SK-N-SH (cell line): ENCODE measurements around the gene MRPL2. TPM values are rescaled to one million over a fixed set of nuclear protein-coding genes. Genes with fewer than 3 reads are reported as not detected.

Source experiments
- CTCF ChIA-PET: fragments of 300-600, 350-600 bp; formaldehyde crosslinking; extraction: SDS; loops from one replicate; lab custom pipeline; 2021; lab: Yijun Ruan, JAX
- POLR2A ChIA-PET: fragments of 350-600 bp; sonication (Branson Sonifier 250); formaldehyde crosslinking; extraction: SDS; loops from one replicate; lab custom pipeline; 2020; ENCODE audit warnings: antibody characterized with exemption, inconsistent platforms; lab: Yijun Ruan, JAX
- DNase-seq: peaks from one replicate; pipeline ENCODE4 v3.0.0; 2012
- H2AFZ ChIP-seq: fragments of 200-600 bp; sonication (generic); 2 replicates; pipeline ENCODE4 v1.8.1; 2016; ENCODE audit warnings: antibody characterized with exemption, mild to moderate bottlenecking, low read depth
- H3F3A ChIP-seq: fragments of 200-600 bp; sonication (generic); replicated peaks from 2 replicates; pipeline ENCODE3; 2016; ENCODE audit warnings: antibody characterized with exemption, mild to moderate bottlenecking; ENCODE audit not compliant: insufficient read depth
- H3K27ac ChIP-seq, 2 experiments: fragments of 200-500 bp in 1 of 2; fragments of 200-600 bp in 1 of 2; sonication (Bioruptor generic) in 1 of 2; sonication (generic), shearing (Covaris generic) in 1 of 2; 2 replicates each; pipeline versions ENCODE4 v1.5.1 to v1.6.1; 2014 to 2016; ENCODE audit warnings: low read depth in 2 of 2, inconsistent platforms in 1 of 2, low read length in 1 of 2, mild to moderate bottlenecking in 1 of 2, mixed read lengths in 1 of 2
- H3K27me3 ChIP-seq: fragments of 200-600 bp; sonication (generic), shearing (Covaris generic); 2 replicates; pipeline ENCODE4 v1.6.1; 2016; ENCODE audit warnings: mixed run types; ENCODE audit not compliant: insufficient read depth
- H3K36me3 ChIP-seq, 2 experiments: fragments of 200-500 bp in 1 of 2; fragments of 200-600 bp in 1 of 2; sonication (Bioruptor generic) in 1 of 2; sonication (generic) in 1 of 2; replicated peaks in 1 of 2; 2 replicates each; pipeline versions ENCODE3 to v1.5.1; 2014 to 2016; ENCODE audit warnings: low read length in 1 of 2, mild to moderate bottlenecking in 1 of 2; ENCODE audit not compliant: insufficient read depth in 2 of 2, control insufficient read depth in 1 of 2
- H3K4me1 ChIP-seq, 2 experiments: fragments of 200-500 bp in 1 of 2; fragments of 200-600 bp in 1 of 2; sonication (Bioruptor generic) in 1 of 2; sonication (generic), shearing (Covaris generic) in 1 of 2; 2 replicates each; pipeline versions ENCODE4 v1.5.1 to v1.6.1; 2014 to 2016; ENCODE audit warnings: low read depth in 1 of 2, low read length in 1 of 2, mixed run types in 1 of 2; ENCODE audit not compliant: insufficient read depth in 2 of 2, control insufficient read depth in 1 of 2
- H3K4me2 ChIP-seq: fragments of 200-600 bp; sonication (generic), shearing (Covaris generic); 2 replicates; pipeline ENCODE4 v1.6.1; 2017; ENCODE audit warnings: mixed run types
- H3K4me3 ChIP-seq, 2 experiments: fragments of 200-500 bp in 1 of 2; fragments of 200-600 bp in 1 of 2; sonication (Bioruptor generic) in 1 of 2; sonication (generic), shearing (Covaris generic) in 1 of 2; 2 replicates each; pipeline versions ENCODE4 v1.5.1 to v1.8.1; 2014 to 2016; ENCODE audit warnings: low read depth in 2 of 2, inconsistent platforms in 1 of 2, low read length in 1 of 2, mild to moderate bottlenecking in 1 of 2, mixed read lengths in 1 of 2, moderate library complexity in 1 of 2
- H3K79me2 ChIP-seq: fragments of 200-600 bp; sonication (generic); 2 replicates; pipeline ENCODE4 v1.8.1; 2017; ENCODE audit warnings: mild to moderate bottlenecking; ENCODE audit not compliant: insufficient read depth
- H3K9ac ChIP-seq: fragments of 200-600 bp; sonication (generic); 2 replicates; pipeline ENCODE4 v1.6.1; 2017; ENCODE audit warnings: mixed run types
- H3K9me2 ChIP-seq: fragments of 200-600 bp; sonication (generic); 2 replicates; pipeline ENCODE4 v1.6.1; 2017; ENCODE audit warnings: mixed run types
- H3K9me3 ChIP-seq: fragments of 200-600 bp; sonication (generic); 2 replicates; pipeline ENCODE4 v1.6.1; 2017; ENCODE audit warnings: mixed run types, mild to moderate bottlenecking, moderate library complexity
- H4K20me1 ChIP-seq: fragments of 200-600 bp; sonication (generic); 2 replicates; pipeline ENCODE4 v1.6.1; 2017; ENCODE audit warnings: mild to moderate bottlenecking, mixed run types; ENCODE audit not compliant: insufficient read depth
- EP300 ChIP-seq, 2 experiments: IDR thresholded peaks; 2 replicates each; pipeline versions ENCODE4 v1.4.0 to v1.6.1; 2012; ENCODE audit warnings: borderline replicate concordance in 1 of 2, low read depth in 1 of 2, low read length in 1 of 2
- EZH2phosphoT487 ChIP-seq: fragments of 200-600 bp; sonication (generic); IDR thresholded peaks from 2 replicates; pipeline ENCODE4 v1.6.1; 2017; ENCODE audit warnings: low read depth, mixed run types, mild to moderate bottlenecking, antibody characterized with exemption, moderate library complexity, borderline replicate concordance
- FOSL2 ChIP-seq: IDR thresholded peaks from 2 replicates; pipeline ENCODE4 v1.4.0; 2012; ENCODE audit warnings: low read depth, mild to moderate bottlenecking, moderate library complexity, borderline replicate concordance
- FOXM1 ChIP-seq: IDR thresholded peaks from 2 replicates; pipeline ENCODE4 v1.4.0; 2012; ENCODE audit warnings: low read depth, mild to moderate bottlenecking
- MEF2A ChIP-seq: IDR thresholded peaks from 2 replicates; pipeline ENCODE4 v1.4.0; 2012; ENCODE audit warnings: low read depth, borderline replicate concordance
- MXI1 ChIP-seq: IDR thresholded peaks from 2 replicates; pipeline ENCODE4 v1.6.1; 2012; ENCODE audit warnings: mild to moderate bottlenecking, low read depth, low read length, improper control_type of control experiment
- NFIC ChIP-seq: IDR thresholded peaks from 2 replicates; pipeline ENCODE4 v1.4.0; 2012; ENCODE audit warnings: borderline replicate concordance
- PBX3 ChIP-seq: IDR thresholded peaks from 2 replicates; pipeline ENCODE4; 2012
- RCOR1 ChIP-seq: fragments of 150-350 bp; IDR thresholded peaks from 2 replicates; pipeline ENCODE4 v1.6.1; 2017; ENCODE audit warnings: antibody characterized with exemption, low read length
- RXRA ChIP-seq: IDR thresholded peaks from 2 replicates; pipeline ENCODE4 v1.4.0; 2012; ENCODE audit warnings: low read depth, mild to moderate bottlenecking, borderline replicate concordance
- TCF12 ChIP-seq: IDR thresholded peaks from 2 replicates; pipeline ENCODE4 v1.4.0; 2012
- TEAD4 ChIP-seq: IDR thresholded peaks from 2 replicates; pipeline ENCODE4 v1.4.0; 2012; ENCODE audit warnings: mild to moderate bottlenecking, borderline replicate concordance; ENCODE audit not compliant: insufficient read depth
- WGBS: methylation state at CpG from one replicate; pipeline ENCODE4 v1.1.6; 2017; ENCODE audit warnings: low lambda C conversion rate; 5-methylcytosine and 5-hydroxymethylcytosine counted together
- polyA plus RNA-seq, 3 experiments: library from polyadenylated mRNA; depleted of rRNA; stranded (reverse); fragments of >200 nt; gene quantifications; 2 replicates each; pipeline ENCODE4 v1.2.3, GENCODE V29; 2012

MRPL2 gene
- polyA plus RNA-seq, 1 of the 3 experiments (the other 2 are of a cell fraction) = 64.7 TPM

GRCh38 chr6:43091436-43091991, 32.3 kb upstream of the MRPL2 start:
- peaks cover 26 to 59% of the 10 kb centered on the region in 2 experiments for H3K4me1 ChIP-seq
- ChIA-PET CTCF (interaction anchor here (2.4 kb wide), 1 partner anchor 52 kb away, joined by 8 read pairs; no protein-coding TSS in a partner anchor), POLR2A (no interaction called here)
- no peak overlapping the region; a peak in 1 of 4 replicates for H3K4me3 ChIP-seq
- peaks cover 100% of the 10 kb centered on the region for H3K79me2 ChIP-seq
- WGBS = 62% methylated on average over 10 of the region's 10 CpGs
- no peaks in the 10 kb centered on the region for H3K9me3 ChIP-seq
- 0 out of 2 replicates have a peak overlapping the region, but pooled peaks have one; percentile 21 for H2AFZ ChIP-seq
- DNase-seq = no peak
- peak overlapping the region; percentile 51; the same call in 1 of the 2 replicates for H3K4me2 ChIP-seq
- H3K36me3 ChIP-seq = no peaks in the 10 kb centered on the region
- TF ChIP-seq MEF2A (no peak), TCF12 (peak; percentile 24; the same call in 1 of the 2 replicates), NFIC (no peak), MXI1 (no peak), RXRA (no peak), PBX3 (peak; percentile 58), EZH2phosphoT487 (no peak), FOSL2 (peak; percentile 53; the same call in 1 of the 2 replicates), TEAD4 (no peak), EP300 (IDR thresholded peaks at IDR 0.05; ENCODE audit: borderline replicate concordance in 1 of 2, low read depth in 1 of 2, low read length in 1 of 2) (0 out of 4 replicates have a peak, but pooled peaks of 1 of the 2 experiments have one; percentile 5)
- no peaks in the 10 kb centered on the region for H3K27me3 ChIP-seq
- H4K20me1 ChIP-seq = peaks cover 15% of the 10 kb centered on the region
- H3K9ac ChIP-seq = peak overlapping the region; percentile 11; the same call in 1 of the 2 replicates
- H3K27ac ChIP-seq = peak overlapping the region in 1 of 2 experiments; percentile 51; a peak in 2 of 4 replicates
- peaks cover 25% of the 10 kb centered on the region for H3F3A ChIP-seq
- H3K9me2 ChIP-seq = no peaks in the 10 kb centered on the region

GRCh38 chr6:43091020-43091419, 31.8 kb upstream of the MRPL2 start:
- Histone ChIP-seq H4K20me1 (peaks cover 17% of the 10 kb centered on the region), H3K9me3 (no peaks in the 10 kb centered on the region), H3K36me3 (no peaks in the 10 kb centered on the region), H3K27me3 (no peaks in the 10 kb centered on the region), H3K9ac (0 out of 2 replicates have a peak overlapping the region, but pooled peaks have one; percentile 11), H3K4me2 (peak overlapping the region; percentile 64; the same call in 1 of the 2 replicates), H3K9me2 (no peaks in the 10 kb centered on the region), H3F3A (peaks cover 20% of the 10 kb centered on the region), H3K4me3 (no peak overlapping the region; a peak in 1 of 4 replicates), H3K4me1 (peaks cover 21 to 54% of the 10 kb centered on the region in 2 experiments), H2AFZ (no peak overlapping the region), H3K27ac (peak overlapping the region in 1 of 2 experiments; percentile 51; a peak in 3 of 4 replicates), H3K79me2 (peaks cover 100% of the 10 kb centered on the region)
- ChIA-PET POLR2A (no interaction called here), CTCF (interaction anchor here (0.8 to 2.4 kb wide), 3 partner anchors 22 to 52 kb away, joined by 3 to 8 read pairs (median 5); no protein-coding TSS in a partner anchor)
- no peak for DNase-seq
- 95% methylated on average over 4 of the region's 5 CpGs for WGBS
- TF ChIP-seq PBX3 (no peak), FOXM1 (no peak), RCOR1 (no peak)
